Skeletal muscle satellite cell (primary cell): ENCODE results near the gene KYAT1.
A peak's percentile ranks its signal among the peaks of the same experiment; 100 is the strongest.

ENCODE experiments used
- H3K27me3 ChIP-seq: 2 replicates; pipeline ENCODE4 v1.7.0; 2013; ENCODE audit warnings: low read length; ENCODE audit not compliant: control insufficient read depth, insufficient read depth
- H3K36me3 ChIP-seq: 2 replicates; pipeline ENCODE4 v1.7.0; 2013; ENCODE audit warnings: mild to moderate bottlenecking, control low read depth, low read length; ENCODE audit not compliant: insufficient read depth
- H3K4me1 ChIP-seq: 2 replicates; pipeline ENCODE4 v1.7.0; 2013; ENCODE audit warnings: low read length; ENCODE audit not compliant: control insufficient read depth, insufficient read depth
- H3K4me2 ChIP-seq: 2 replicates; pipeline ENCODE4 v1.7.0; 2013; ENCODE audit warnings: mild to moderate bottlenecking, low read length
- H3K4me3 ChIP-seq: 2 replicates; pipeline ENCODE4 v1.7.0; 2013; ENCODE audit warnings: low read length
- H3K9ac ChIP-seq: 2 replicates; pipeline ENCODE4 v1.7.0; 2013; ENCODE audit warnings: mild to moderate bottlenecking, low read depth, low read length, moderate library complexity
- H3K9me3 ChIP-seq: replicated peaks from 2 replicates; pipeline ENCODE4 v1.7.0; 2013; ENCODE audit warnings: mild to moderate bottlenecking, control low read depth, low read length

KYAT1 gene

DNA sequence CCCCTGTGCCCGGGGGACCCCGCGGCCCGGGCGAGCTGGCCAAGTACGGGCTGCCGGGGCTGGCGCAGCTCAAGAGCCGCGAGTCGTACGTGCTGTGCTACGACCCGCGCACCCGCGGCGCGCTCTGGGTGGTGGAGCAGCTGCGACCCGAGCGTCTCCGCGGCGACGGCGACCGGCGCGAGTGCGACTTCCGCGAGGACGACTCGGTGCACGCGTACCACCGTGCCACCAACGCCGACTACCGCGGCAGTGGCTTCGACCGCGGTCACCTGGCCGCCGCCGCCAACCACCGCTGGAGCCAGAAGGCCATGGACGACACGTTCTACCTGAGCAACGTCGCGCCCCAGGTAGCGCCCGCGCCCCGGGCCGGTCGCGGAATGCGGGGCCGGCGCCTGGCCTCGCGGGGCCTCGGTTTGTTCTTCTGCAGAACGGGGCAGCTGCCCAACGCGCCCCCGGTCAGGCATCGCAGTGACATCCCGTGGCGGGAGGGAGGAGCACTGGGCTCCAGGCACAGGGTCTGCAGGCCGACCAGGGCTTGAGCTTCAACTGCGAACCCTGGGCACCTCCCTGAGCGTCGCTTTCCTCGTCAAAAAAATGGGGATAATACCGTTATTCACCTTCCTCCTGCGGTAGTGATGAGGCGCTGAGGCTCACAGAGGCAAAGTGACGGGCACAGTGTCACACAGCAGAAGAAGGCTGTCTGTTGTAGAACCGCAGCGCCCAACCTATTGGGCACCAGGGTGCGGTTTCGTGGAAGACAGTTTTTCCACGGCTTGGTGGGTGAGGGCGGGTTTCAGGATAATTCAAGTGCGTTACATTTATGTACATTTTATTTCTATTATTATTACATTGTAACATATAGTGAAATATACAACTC lies 62.7 kb downstream of the KYAT1 start:
- Histone ChIP-seq H3K27me3 (no peaks in the 10 kb centered on the region), H3K4me2 (peak overlapping the region; percentile 97), H3K9ac (peak overlapping the region; percentile 83), H3K4me3 (peak overlapping the region; percentile 84), H3K9me3 (no peaks in the 10 kb centered on the region), H3K36me3 (peaks cover 21% of the 10 kb centered on the region), H3K4me1 (peaks cover 10% of the 10 kb centered on the region)

DNA sequence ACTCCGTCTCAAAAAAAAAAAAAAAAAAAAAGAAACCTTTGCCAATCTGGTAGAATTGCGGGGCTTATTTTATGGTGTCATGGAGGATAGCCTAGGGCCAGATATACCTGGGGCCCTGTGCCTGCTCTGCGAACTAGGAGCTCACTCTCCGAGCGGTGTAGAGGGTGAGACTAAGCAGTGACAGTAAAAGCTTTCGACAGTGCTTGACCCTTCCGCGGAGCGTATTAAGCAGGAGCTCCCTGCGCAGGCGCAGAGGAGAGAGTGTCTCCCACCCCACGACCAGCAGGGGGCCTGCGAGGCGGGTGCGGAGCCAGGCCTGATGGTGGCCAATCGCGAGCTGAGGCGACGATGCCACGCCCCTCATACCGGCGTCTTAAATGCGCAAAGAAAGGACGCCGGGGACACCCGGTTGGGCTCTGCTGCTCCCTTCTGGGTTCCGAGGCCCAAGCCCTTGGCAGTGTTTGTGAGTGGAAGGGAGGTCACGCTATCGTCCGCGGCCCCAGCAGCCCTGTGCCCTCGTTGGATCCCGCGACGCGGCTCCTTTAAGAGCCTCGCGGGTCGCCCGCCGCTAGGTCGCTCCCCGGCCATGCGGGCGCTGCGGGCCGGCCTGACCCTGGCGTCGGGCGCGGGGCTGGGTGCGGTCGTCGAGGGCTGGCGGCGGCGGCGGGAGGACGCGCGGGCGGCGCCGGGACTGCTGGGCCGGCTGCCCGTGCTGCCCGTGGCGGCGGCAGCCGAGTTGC lies 63.5 kb downstream of the KYAT1 start, which contains the start of gene ENDOG:
Gene ENDOG (plus strand): TSS at position 402 of the 740 bp plus-strand sequence. CDS start 185 bp downstream, at position 587.
- peaks cover 10% of the 10 kb centered on the region for H3K4me1 ChIP-seq
- peak within 1 kb of the TSS; percentile 97 for H3K4me2 ChIP-seq
- H3K4me3 ChIP-seq: peak within 1 kb of the TSS; percentile 84

DNA sequence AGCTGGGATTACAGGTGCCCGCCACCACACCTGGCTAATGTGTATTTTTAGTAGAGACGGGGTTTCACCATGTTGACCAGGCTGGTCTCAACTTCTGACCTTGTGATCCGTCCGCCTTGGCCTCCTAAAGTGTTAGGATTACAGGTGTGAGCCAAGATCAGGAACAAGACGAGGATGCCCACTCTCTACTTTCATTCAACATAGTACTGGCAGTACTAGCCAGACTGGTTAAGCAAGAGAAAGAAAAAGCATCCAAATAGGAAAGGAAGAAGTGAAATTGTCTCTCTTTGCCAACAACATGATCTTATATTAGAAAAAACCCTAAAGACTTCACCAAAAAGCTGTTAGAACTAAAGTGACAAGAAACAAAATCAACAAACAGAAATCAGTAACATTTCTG lies 70.9 kb downstream of the KYAT1 start:
- H3K27me3 ChIP-seq: no peaks in the 10 kb centered on the region
- H3K36me3 ChIP-seq: peaks cover 29% of the 10 kb centered on the region
- H3K4me3 ChIP-seq: no peak overlapping the region
- H3K4me1 ChIP-seq: no peaks in the 10 kb centered on the region
- H3K9ac ChIP-seq: no peak overlapping the region
- H3K4me2 ChIP-seq: no peak overlapping the region
- H3K9me3 ChIP-seq: no peaks in the 10 kb centered on the region

More for the DNA sequence above, 63.5 kb downstream of the KYAT1 start, which contains the start of gene ENDOG:
- H3K9me3 ChIP-seq: no peaks in the 10 kb centered on the region
- H3K27me3 ChIP-seq: no peaks in the 10 kb centered on the region
- H3K36me3 ChIP-seq: peaks cover 20% of the 10 kb centered on the region
- H3K9ac ChIP-seq: peak within 1 kb of the TSS; percentile 83

DNA sequence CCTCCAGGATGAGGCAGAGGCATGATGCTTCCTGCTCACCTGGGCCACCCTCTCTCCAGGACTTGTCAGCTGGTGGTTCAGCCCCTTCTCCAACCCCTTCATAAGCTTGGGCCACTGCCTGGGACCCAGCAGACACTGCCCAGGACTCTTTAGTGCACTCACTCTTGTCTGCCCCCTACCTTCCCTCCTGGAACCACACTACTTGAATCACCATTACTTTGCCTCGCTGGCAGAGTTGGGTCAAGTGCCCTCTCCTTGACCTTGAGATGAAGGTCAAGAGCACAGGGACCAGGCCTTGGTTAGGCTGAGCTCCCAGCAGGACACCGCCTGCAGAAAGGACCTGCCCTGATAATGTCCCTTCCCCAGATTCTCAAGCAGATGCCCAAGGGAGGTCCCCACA lies 71.9 kb downstream of the KYAT1 start:
- Histone ChIP-seq H3K27me3 (no peaks in the 10 kb centered on the region), H3K36me3 (peaks cover 39% of the 10 kb centered on the region), H3K4me1 (no peaks in the 10 kb centered on the region), H3K4me2 (no peak overlapping the region), H3K9ac (no peak overlapping the region), H3K4me3 (no peak overlapping the region), H3K9me3 (no peaks in the 10 kb centered on the region)

DNA sequence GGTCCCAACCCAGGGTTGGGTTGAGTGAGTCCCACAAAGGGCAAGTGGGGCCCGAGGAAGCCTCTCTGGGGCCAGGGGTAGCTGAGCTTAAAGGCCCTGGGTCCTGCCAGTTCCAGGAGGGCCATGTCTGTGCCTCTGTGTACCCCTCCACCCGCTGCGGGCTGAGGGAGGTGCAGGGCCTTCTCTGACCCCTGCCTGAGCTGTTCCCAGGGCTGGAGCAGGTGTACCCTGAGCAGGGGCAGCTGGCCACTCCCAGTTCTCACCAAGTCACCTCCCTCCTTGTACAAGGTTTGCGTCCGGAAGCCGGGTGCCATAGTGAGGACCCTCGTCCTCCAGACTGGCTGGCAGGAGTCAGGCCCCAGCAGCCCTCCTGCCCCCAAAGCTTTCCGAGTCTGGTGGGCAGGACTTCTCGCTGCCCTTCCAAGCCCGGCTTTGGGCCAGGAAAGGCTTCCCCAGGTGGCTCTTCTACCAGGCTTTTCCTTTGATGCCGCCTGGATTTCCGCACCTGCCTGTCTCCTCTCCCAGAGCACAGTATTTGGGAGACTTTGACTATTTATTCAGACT lies 72.6 kb downstream of the KYAT1 start:
- H3K9me3 ChIP-seq: no peaks in the 10 kb centered on the region
- H3K36me3 ChIP-seq: peaks cover 39% of the 10 kb centered on the region
- H3K27me3 ChIP-seq: no peaks in the 10 kb centered on the region

DNA sequence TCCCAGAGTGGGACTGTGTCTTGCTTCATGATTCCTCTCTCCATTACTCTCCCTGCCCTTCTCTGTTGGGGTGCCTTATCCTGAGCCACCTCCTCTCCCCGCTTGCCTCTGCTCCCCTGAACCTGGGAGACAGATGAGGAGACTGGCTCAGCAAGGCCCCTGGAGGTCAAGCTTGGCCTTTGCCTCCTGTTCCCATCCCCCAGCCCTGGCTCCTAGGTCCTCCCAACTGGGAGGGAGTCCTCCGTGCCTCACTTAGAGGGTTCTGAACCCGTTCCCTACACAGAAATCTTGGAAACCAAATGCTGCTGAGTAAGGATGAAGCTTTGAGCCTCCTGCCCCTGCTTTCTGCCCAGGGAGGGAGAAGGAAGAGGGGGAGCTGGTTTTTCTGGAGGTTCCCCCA lies 73.2 kb downstream of the KYAT1 start:
- Histone ChIP-seq H3K4me2 (no peak overlapping the region), H3K9ac (no peak overlapping the region), H3K4me3 (no peak overlapping the region), H3K9me3 (no peaks in the 10 kb centered on the region), H3K36me3 (peaks cover 45% of the 10 kb centered on the region), H3K27me3 (no peaks in the 10 kb centered on the region), H3K4me1 (no peaks in the 10 kb centered on the region)

More for the DNA sequence above, 72.6 kb downstream of the KYAT1 start:
- H3K4me2 ChIP-seq: no peak overlapping the region
- H3K4me3 ChIP-seq: no peak overlapping the region
- H3K4me1 ChIP-seq: no peaks in the 10 kb centered on the region
- no peak overlapping the region for H3K9ac ChIP-seq

DNA sequence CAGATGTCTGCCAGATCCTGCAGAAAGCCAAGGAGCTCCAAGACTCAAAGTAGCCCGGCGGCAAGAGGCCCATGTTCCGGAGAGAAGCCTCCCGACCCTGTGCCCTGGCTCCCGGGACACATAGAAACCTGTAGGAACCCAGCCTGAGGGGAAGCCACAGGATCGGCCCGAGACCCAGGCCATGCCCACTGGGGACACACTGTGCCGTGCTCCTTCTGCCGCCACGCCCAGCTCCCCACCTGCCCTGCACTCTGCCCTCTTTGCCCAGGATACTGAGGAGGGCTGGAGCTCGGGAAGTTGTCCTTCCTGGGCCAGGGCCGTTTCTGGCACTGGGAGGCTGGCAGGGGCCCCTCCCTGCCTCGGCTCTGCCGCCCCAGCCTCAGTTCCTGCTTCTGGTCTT lies 73.9 kb downstream of the KYAT1 start:
- Histone ChIP-seq H3K4me2 (no peak overlapping the region), H3K9ac (no peak overlapping the region), H3K4me3 (no peak overlapping the region), H3K9me3 (no peaks in the 10 kb centered on the region), H3K27me3 (no peaks in the 10 kb centered on the region), H3K36me3 (peaks cover 52% of the 10 kb centered on the region), H3K4me1 (no peaks in the 10 kb centered on the region)

DNA sequence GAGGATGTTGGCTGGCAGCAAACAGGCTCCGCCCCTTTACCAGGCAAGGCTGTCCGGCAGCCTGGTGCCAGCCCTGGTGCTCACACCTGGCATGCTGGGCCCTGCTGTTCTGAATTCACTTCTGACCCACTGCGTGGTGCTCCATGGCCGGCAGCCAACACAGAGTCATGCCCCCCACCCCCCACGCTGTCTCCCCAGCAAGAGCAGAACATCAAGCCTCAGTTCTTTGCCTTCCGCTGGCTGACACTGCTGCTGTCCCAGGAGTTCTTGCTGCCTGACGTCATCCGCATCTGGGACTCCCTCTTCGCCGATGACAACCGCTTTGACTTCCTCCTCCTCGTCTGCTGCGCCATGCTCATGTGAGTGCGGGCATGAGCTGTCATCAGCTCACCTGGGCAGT lies 76.1 kb downstream of the KYAT1 start:
- H3K4me3 ChIP-seq: no peak overlapping the region
- no peak overlapping the region for H3K4me2 ChIP-seq
- H3K27me3 ChIP-seq: no peaks in the 10 kb centered on the region
- H3K4me1 ChIP-seq: no peaks in the 10 kb centered on the region
- H3K9me3 ChIP-seq: no peaks in the 10 kb centered on the region
- peaks cover 59% of the 10 kb centered on the region for H3K36me3 ChIP-seq
- H3K9ac ChIP-seq: no peak overlapping the region

DNA sequence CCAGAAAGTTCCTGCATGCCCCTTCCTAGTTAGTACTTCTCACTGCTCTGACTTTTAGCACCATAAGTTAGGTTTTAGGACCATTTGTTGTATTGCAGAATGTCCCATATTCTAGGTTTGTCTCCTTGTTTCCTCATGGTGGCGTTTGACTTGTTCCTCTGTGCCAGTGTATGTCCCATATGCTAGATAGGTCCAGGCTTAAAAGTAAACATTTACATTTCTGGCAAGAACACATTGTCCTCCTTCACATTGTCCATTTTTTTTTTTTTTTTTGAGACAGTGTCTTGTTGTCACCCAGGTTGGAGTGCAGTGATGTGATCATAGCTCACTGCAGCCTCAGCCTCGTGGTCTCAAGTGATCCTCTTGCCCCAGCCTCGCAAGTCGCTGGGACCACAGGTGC lies 79.3 kb downstream of the KYAT1 start:
- no peak overlapping the region for H3K9ac ChIP-seq
- no peak overlapping the region for H3K4me2 ChIP-seq
- no peak overlapping the region for H3K4me3 ChIP-seq
- H3K4me1 ChIP-seq: no peaks in the 10 kb centered on the region
- H3K36me3 ChIP-seq: peaks cover 57% of the 10 kb centered on the region
- no peaks in the 10 kb centered on the region for H3K9me3 ChIP-seq
- H3K27me3 ChIP-seq: no peaks in the 10 kb centered on the region

DNA sequence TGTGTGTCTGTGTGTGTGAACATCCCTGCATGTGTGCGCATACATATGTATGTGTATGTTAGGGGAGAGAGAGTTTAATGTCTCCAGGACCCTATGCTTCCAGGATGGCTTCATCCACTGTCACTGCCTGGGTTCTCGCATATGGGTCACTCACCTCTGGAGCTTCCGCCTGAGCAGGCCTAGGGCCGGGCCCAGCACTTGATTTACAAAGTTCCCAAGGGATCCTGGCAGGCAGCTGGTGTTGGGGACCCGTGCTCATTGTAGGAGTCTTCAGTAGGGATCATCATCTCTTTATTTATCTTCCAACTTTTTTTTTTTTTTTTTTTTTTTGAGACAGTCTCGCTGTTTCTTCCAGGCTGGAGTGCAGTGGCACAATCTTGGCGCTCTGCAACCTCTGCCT lies 81.7 kb downstream of the KYAT1 start:
- no peaks in the 10 kb centered on the region for H3K9me3 ChIP-seq
- no peak overlapping the region for H3K4me3 ChIP-seq
- no peaks in the 10 kb centered on the region for H3K4me1 ChIP-seq
- no peak overlapping the region for H3K4me2 ChIP-seq
- H3K9ac ChIP-seq: no peak overlapping the region
- H3K27me3 ChIP-seq: no peaks in the 10 kb centered on the region
- peaks cover 48% of the 10 kb centered on the region for H3K36me3 ChIP-seq

DNA sequence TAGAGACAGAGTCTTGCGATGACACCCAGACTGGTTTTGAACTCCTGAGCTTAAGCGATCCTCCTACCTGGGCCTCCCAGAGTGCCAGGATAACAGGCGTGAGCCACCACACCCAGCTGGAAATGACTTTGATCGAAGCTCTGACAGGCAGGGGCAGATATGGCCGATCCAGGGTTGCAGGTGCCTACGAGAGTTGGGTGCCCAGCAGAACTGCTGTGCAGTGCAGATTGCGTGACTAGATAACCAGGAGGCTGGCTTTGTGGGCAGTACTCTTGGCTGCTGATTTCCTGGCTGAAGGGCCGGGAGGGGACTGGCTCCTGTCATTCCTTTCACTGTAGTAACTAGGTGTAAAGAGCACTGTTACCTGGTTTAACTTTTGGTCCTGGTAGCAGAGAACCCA lies 82.9 kb downstream of the KYAT1 start:
- H3K27me3 ChIP-seq: no peaks in the 10 kb centered on the region
- no peaks in the 10 kb centered on the region for H3K4me1 ChIP-seq
- no peak overlapping the region for H3K9ac ChIP-seq
- peaks cover 53% of the 10 kb centered on the region for H3K36me3 ChIP-seq
- no peaks in the 10 kb centered on the region for H3K9me3 ChIP-seq
- no peak overlapping the region for H3K4me2 ChIP-seq
- H3K4me3 ChIP-seq: no peak overlapping the region
